Ectodermal cell (in vitro differentiated cells): Measurements from ENCODE around the gene RPTOR.

ENCODE experiments used
- H3K27ac ChIP-seq: 2 replicates; pipeline ENCODE4 v1.7.0; 2013; ENCODE audit warnings: mild to moderate bottlenecking, low read depth, low read length; ENCODE audit not compliant: insufficient read depth, poor library complexity, severe bottlenecking
- H3K27me3 ChIP-seq: 2 replicates; pipeline ENCODE4 v1.7.0; 2013; ENCODE audit warnings: mild to moderate bottlenecking, low read length; ENCODE audit not compliant: insufficient read depth, control insufficient read depth, poor library complexity, severe bottlenecking
- H3K36me3 ChIP-seq: one replicate; pipeline ENCODE4 v1.7.0; 2013; ENCODE audit warnings: low read length; ENCODE audit not compliant: control insufficient read depth, insufficient read depth
- H3K4me1 ChIP-seq: one replicate; pipeline ENCODE4 v1.7.0; 2013; ENCODE audit warnings: low read length; ENCODE audit not compliant: control insufficient read depth, insufficient read depth
- H3K4me3 ChIP-seq: 2 replicates; pipeline ENCODE4 v1.7.0; 2013; ENCODE audit warnings: low read depth, low read length, control low read depth; ENCODE audit not compliant: insufficient read depth
- H3K9me3 ChIP-seq: 2 replicates; pipeline ENCODE4 v1.7.0; 2013; ENCODE audit warnings: mild to moderate bottlenecking, low read length, moderate library complexity; ENCODE audit not compliant: control insufficient read depth
- WGBS, 2 experiments: methylation state at CpG; one replicate each; pipeline ENCODE4 v1.1.7; 2013; ENCODE audit warnings: missing lambda C conversion rate in 2 of 2; 5-methylcytosine and 5-hydroxymethylcytosine counted together

The RPTOR gene

DNA sequence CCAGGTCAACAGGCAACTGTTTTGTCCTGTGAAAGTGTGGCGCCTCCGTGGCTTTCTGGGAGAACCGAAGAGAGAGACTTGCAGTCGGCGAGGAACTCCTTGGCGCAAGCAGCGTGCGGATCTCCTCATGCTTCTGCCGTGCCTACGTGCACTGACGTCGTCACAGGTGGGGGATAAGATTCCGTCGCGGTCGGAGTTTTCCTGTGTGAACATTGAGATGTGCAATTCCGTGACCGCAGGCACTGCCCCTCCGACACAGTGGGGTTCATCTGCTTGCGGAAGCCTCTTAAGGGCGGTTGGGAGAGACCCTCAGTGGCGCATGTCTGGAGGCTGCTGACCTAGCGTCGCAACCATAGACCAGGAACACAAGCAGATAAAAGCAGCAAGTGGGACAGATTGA, 234.7 kb downstream of the RPTOR start:
- no peak overlapping the region for H3K27ac ChIP-seq
- H3K4me1 ChIP-seq: peaks cover 16% of the 10 kb centered on the region
- H3K27me3 ChIP-seq: no peaks in the 10 kb centered on the region
- no peaks in the 10 kb centered on the region for H3K9me3 ChIP-seq
- no peaks in the 10 kb centered on the region for H3K36me3 ChIP-seq
- no peak overlapping the region for H3K4me3 ChIP-seq
- WGBS, 2 experiments: 96 to 97% methylated on average over 24 of the region's 24 CpGs

DNA sequence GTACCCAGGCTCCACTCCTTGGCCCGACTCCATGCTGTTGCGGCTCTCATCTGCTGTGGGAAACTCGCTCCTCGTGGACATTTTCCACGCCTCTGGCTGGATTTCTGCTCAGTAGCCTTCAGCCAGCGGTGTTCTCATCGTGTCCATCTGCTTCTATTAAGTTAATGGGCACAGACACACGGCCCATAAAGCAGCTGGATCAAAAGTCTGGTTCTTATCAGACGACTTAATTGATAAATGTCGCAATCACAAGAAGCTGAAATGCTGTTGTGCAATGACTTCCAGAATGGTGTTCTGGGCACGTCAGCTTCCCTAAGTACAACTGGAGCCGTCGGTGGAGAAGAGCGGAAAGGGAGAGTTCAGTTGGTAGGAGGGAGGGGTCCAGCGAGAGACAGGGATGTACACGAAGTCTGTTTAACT, 235.3 kb downstream of the RPTOR start:
- no peak overlapping the region for H3K27ac ChIP-seq
- H3K4me3 ChIP-seq: no peak overlapping the region
- H3K9me3 ChIP-seq: no peaks in the 10 kb centered on the region
- H3K27me3 ChIP-seq: no peaks in the 10 kb centered on the region
- no peaks in the 10 kb centered on the region for H3K36me3 ChIP-seq
- 92 to 94% methylated on average over 16 of the region's 16 CpGs for WGBS, 2 experiments
- H3K4me1 ChIP-seq: peaks cover 16% of the 10 kb centered on the region

DNA sequence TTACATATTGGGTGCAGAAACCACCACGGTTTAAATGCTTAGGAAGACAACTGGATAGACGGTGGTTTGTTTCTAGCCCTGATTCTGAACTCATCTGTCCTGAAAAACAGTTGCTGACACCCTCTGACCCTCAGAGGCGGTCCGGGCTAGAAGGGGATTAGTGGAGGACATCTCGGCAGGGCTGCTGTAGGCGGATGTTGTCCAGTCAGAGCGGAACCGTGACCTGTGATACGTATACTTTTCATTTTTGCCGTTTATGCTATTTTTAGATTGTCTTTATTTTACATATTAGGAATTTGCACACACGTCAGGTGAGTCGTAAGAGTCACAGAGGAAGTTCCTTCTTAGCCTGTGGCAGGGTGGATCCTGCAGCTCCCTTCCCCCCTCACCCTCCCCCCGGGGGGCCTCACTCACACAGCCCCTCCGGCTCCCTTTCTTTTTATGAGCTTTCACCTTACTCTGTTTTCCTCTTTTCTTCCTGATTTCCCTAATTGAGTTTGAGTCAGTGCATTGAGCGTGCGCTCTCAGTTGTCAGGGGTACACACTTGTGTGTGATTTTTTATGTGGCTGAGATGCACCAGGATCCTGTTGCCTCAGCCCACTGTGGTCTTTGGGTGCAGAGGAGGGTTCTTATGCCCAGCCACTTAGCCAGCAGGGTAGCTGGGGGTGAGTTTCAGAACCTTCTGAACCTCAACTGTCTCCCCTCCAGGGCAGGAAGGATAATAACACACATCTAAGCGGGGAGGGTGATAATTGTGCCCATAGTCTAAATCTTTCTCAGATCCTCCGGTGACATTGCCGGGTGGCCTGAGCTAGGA, 236.0 kb downstream of the RPTOR start:
- H3K27ac ChIP-seq: no peak overlapping the region
- H3K36me3 ChIP-seq: no peaks in the 10 kb centered on the region
- 91 to 95% methylated on average over 18 of the region's 19 CpGs for WGBS, 2 experiments
- H3K9me3 ChIP-seq: no peaks in the 10 kb centered on the region
- no peak overlapping the region for H3K4me3 ChIP-seq
- no peaks in the 10 kb centered on the region for H3K27me3 ChIP-seq
- H3K4me1 ChIP-seq: peaks cover 20% of the 10 kb centered on the region

DNA sequence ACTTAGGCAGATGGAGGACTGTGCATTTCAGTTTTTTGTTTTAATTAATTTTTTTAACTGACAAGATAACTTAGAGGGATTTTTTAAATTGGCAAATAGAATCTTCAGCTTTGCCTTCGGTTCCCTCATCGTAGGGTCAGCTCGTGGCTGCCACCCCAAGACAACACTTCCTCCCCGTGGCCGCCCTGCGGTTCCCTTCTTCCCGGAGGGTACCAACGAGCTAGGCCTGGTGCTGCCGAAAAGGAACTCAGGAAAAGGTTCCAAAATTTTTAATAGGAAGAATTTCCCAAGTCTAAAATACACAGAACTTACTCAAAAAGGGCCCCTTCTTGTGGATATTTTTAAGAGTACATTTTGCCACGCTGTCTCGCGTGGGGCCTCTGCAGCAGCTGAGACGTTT, 236.6 kb downstream of the RPTOR start:
- no peak overlapping the region for H3K4me3 ChIP-seq
- no peaks in the 10 kb centered on the region for H3K9me3 ChIP-seq
- H3K27ac ChIP-seq: no peak overlapping the region
- no peaks in the 10 kb centered on the region for H3K27me3 ChIP-seq
- no peaks in the 10 kb centered on the region for H3K36me3 ChIP-seq
- 92 to 95% methylated on average over 13 of the region's 13 CpGs for WGBS, 2 experiments
- peaks cover 24% of the 10 kb centered on the region for H3K4me1 ChIP-seq

DNA sequence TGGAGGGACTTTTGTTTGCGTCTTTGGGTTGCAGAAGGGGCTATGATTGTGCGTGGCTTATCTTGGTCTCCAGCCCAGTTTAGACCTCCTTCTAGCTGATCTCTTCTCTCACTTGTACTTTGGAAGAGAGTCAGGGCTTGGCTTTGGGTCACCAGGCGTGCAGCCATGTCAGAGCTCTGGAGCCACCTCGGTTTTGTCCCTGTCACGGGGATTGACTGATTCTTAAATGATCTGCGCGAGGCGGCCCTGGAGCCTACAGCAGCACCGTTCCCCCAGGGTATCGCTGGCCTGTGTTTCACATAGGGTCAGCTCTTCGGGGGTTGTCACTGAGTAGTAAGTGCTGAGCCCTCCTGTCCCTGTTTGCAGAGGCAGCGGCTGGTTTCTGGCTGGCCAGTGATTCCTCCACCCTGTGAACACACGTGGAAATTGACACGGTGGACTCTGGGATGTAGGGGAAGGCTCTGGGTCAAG, 237.2 kb downstream of the RPTOR start:
- Histone ChIP-seq H3K27me3 (no peaks in the 10 kb centered on the region), H3K27ac (no peak overlapping the region), H3K36me3 (no peaks in the 10 kb centered on the region), H3K9me3 (no peaks in the 10 kb centered on the region), H3K4me3 (no peak overlapping the region), H3K4me1 (peaks cover 27% of the 10 kb centered on the region)
- WGBS, 2 experiments: 88 to 90% methylated on average over 14 of the region's 14 CpGs

DNA sequence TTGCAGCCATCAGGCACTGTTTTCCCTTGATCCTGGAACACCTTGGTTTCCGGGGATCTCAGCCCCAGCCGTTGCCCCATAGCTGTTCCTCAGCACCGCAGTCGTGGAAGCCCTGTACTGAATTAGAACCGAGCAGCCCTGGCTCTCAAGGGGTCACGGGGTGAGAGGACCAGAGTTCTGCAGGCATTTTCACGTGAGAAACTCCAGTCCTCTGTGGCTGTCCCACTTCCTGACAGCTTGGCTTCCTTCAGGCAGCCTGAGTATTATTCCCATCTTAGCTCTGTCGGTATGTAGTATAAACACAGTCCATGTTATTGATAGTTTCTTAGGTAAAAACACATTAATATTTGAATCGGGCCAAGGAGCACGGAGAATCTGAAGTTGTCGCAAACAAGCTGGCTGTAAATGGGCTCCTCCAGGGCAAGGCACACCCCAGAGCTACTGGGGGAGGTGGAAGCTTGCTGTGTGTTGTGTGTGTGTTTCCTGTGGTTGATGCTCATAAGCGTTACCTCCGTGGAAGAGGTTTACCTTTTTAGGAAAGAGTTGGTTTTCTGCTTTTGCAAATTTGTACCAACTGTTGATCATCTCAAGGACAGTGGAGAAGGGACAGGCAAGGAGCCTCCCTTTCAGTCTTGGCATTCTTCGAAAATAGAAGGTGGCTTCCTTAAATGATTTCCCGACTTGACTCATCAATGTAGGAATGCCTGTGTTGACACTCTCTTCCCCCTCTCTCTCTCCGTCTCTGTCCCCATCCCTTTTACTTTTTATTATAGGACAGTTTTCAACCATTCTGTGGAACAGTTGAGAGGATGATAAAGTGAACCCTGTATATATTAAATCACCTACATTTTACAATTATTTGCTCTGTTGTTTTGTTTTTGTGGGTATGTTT, 238.1 kb downstream of the RPTOR start:
- Histone ChIP-seq H3K27ac (no peak overlapping the region), H3K27me3 (no peaks in the 10 kb centered on the region), H3K4me3 (no peak overlapping the region), H3K9me3 (no peaks in the 10 kb centered on the region), H3K36me3 (no peaks in the 10 kb centered on the region), H3K4me1 (peaks cover 29% of the 10 kb centered on the region)
- WGBS, 2 experiments: 69 to 72% methylated on average over 16 of the region's 16 CpGs

DNA sequence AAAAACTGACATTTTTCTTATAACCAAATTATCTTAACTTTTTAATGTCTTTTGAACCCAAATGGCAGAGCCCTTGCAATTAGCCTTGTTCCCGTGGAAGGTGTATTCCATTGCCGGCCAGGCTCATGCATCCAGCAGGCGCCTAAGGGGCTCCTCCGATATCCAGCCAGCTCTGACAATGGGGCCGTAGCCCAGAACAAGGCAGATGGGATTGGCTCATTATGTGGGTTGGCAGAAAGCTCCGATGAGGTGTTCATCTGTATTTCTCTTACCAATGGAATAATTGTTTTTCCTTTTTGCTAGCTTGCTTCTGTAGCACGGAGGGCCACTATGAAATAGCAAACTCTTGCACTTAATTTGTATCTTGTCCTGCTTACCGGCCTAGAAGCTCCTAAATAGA, 238.8 kb downstream of the RPTOR start:
- H3K4me3 ChIP-seq: no peak overlapping the region
- no peaks in the 10 kb centered on the region for H3K9me3 ChIP-seq
- H3K27me3 ChIP-seq: no peaks in the 10 kb centered on the region
- no peaks in the 10 kb centered on the region for H3K36me3 ChIP-seq
- no peak overlapping the region for H3K27ac ChIP-seq
- H3K4me1 ChIP-seq: peaks cover 29% of the 10 kb centered on the region
- 70 to 74% methylated on average over 8 of the region's 8 CpGs for WGBS, 2 experiments

DNA sequence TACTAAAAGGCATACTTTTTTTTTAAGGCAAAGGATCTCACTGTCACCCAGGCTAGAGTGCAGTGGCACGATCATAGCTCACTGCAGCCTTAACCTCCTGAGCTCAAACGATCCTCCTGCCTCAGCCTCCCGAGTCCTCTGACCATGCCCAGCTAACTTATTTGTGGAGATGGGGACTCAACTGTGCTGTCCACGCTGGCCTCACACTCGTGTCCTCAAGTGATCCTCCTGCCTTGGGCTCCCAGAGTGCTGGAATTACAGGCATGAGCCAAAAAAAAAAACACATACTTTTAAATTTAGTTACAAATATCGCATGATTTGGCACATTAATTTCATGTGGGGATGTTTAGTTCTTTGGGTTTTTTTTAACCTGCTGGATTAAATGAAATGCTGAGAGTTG, 239.3 kb downstream of the RPTOR start:
- no peak overlapping the region for H3K27ac ChIP-seq
- H3K4me3 ChIP-seq: no peak overlapping the region
- H3K36me3 ChIP-seq: no peaks in the 10 kb centered on the region
- 92 to 97% methylated on average over 5 to 6 of the region's 6 CpGs for WGBS, 2 experiments
- H3K27me3 ChIP-seq: no peaks in the 10 kb centered on the region
- no peaks in the 10 kb centered on the region for H3K9me3 ChIP-seq
- peaks cover 29% of the 10 kb centered on the region for H3K4me1 ChIP-seq

DNA sequence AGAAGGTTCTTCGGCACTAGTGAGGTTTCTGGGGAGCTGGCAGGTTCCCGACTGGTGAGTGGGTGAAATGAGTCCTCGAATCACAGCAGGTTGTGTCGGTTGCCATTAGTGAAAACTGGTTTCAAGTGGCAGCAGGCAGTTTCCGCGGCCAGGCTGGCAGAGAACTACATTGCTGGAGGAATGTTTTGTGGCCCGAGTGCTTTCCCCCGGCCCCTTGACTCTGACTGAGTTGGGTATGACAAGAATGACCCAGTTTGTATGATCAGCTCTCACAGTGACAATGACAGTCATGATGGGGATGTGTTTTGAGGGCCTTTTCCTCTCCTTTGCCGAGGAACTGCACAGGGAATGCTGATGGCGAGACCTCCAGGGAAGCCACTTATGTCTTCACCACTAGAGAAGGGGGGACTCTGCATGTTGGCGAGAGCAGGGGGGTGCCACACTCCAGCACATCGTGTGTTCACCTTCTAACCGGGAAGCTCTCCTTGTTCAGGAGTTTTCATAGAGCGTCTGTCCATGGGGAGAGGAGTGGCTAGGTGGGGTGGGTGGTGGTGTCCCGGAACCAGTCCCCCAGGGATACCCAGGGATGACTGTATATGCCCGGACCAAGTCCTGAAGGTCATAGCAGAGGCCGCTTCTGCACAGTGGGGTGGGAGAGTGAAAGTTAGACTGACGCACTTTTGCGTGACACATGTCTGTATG, 241.0 kb downstream of the RPTOR start:
- H3K27ac ChIP-seq: peak overlapping the region; percentile 9
- H3K36me3 ChIP-seq: no peaks in the 10 kb centered on the region
- peaks cover 37% of the 10 kb centered on the region for H3K4me1 ChIP-seq
- H3K27me3 ChIP-seq: no peaks in the 10 kb centered on the region
- 88 to 89% methylated on average over 19 of the region's 19 CpGs for WGBS, 2 experiments
- no peak overlapping the region for H3K4me3 ChIP-seq
- H3K9me3 ChIP-seq: no peaks in the 10 kb centered on the region

DNA sequence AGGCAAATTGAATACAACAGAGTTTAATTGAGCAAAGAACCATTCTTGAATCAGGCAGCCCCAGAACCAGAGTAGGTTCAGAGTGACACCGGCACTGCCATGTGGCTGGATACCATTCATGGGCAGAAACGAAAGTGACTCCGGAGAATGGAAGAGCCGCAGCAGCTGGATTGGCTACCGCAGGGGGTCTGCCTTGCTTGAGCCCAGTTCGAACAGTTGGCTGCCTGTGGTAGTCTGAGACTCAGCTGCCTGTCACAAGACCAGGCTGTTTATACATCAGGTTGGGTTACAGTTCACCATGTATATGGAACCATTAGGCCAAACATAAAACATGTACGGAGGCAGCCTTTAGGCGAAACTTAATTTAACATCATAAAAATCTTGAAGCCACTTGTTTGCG, 241.8 kb downstream of the RPTOR start:
- Histone ChIP-seq H3K9me3 (no peaks in the 10 kb centered on the region), H3K27ac (no peak overlapping the region), H3K36me3 (no peaks in the 10 kb centered on the region), H3K4me3 (no peak overlapping the region), H3K27me3 (no peaks in the 10 kb centered on the region), H3K4me1 (peaks cover 43% of the 10 kb centered on the region)
- 42 to 48% methylated on average over 9 of the region's 9 CpGs for WGBS, 2 experiments
